GM18951 (cell line): Measurements from ENCODE around the gene MAGI2.

Source experiments
- POLR2A ChIP-seq: IDR thresholded peaks from 4 replicates; pipeline ENCODE4 v1.6.1; 2011; ENCODE audit warnings: mild to moderate bottlenecking; ENCODE audit not compliant: insufficient read length, insufficient read depth; ENCODE audit errors: extremely low read depth
- in situ Hi-C: fragments of 300-500 bp; cut with MboI; formaldehyde crosslinking; loops from one replicate; pipeline ENCODE4 v1.12.0; 2022; ENCODE audit warnings: low sequenced_read_pairs, mixed read lengths, inconsistent platforms; ENCODE audit not compliant: unreplicated experiment

MAGI2 gene

DNA sequence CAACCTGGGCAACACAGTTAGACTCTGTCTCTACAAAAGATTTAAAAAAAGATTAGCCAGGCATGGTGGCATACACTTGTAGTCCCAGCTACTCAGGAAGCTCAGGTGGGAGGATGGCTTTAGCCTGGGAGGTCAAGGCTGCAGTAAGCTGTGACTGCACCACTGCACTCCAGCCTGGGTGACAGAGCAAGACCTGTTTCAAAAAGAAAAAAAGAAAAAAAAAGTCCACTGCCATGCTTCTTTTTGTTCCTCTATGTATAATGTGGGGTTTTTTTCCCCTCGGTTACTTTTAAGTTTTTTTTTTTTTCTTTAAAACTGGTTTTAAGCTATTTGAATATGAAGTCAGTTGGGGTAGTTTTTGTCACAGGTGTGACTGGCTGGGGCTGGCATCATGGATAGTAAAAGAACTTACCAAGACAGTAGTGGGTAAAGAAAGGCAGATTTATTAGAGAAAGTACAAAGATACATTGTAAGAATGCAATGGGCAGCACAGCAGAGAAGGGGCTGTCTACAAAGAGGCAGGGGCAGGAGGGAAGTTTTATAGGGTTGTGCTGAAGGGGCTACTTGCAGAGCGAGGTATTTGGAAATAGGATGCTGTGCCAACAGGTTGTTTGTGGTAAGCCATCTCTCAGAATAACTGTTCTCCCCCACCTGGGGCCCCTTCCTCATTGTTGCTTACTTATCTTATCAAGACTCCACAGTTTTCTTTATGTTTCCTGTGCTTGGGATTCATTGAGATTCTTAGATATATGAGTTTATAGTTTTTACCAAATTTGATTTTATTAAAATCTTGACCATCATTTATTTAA is 1477.6 kb downstream of the MAGI2 start:
- in situ Hi-C loops: no loop called here
- no peak for TF ChIP-seq POLR2A

DNA sequence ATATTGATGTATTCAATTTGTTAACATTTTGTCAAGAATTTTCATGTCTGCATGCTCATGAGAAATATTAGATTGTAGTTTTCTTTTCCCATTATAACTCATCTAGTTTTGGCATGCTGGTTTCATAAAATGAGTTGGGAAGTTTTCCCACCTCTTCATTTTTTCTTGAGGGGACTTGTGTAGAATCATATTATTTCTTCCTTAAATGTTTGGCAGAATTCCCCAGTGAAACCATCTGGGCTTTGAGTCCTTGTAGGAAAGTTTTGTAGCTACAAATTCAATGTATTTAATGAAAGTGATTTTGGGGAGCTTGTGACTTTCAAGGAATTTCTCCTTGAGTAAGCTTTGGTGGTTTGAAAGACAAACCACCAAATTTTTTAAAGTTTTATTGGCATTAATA is 1481.7 kb downstream of the MAGI2 start:
- no peak for TF ChIP-seq POLR2A
- in situ Hi-C loops: no loop called here

DNA sequence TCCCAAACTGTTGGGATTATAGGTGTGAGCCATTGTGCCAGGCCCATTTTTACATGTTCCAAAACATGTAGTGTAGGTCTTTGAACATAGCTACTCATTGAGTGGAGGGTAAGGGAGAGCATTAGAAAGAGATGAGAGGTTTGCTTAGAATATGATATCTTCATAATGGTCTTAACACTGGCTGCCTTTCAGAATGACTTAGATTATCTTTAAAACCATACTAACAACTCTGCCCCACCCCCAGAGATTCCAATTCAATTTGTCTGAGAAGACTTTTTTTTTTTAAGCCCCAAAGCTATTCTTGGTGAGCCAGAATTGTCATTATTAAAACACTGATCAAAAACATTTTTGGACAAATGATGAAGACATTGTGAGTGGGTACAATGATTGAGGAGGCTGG is 1486.0 kb downstream of the MAGI2 start:
- in situ Hi-C loops: no loop called here
- no peak for TF ChIP-seq POLR2A
